Activated CD4-positive, CD25-positive, alpha-beta regulatory T cell treated with anti-CD3 and anti-CD28 coated beads, Interleukin-2, amount 50 U/mL, for 16 hours (primary cell): Measurements from ENCODE around the gene KLHL26.

ENCODE experiments used
- DNase-seq: peaks from one replicate; pipeline ENCODE4 v3.0.0-alpha.2; 2020; ENCODE audit warnings: low read depth, low spot score

The KLHL26 gene

GRCh38 chr19:18712981-18713380 is 76.2 kb downstream of the KLHL26 start:
- no peak for DNase-seq

GRCh38 chr19:18713550-18714117 is 76.8 kb downstream of the KLHL26 start:
- no peak for DNase-seq

GRCh38 chr19:18715416-18715815 is 78.6 kb downstream of the KLHL26 start:
- DNase-seq = no peak

- no peak for DNase-seq
Observed at GRCh38 chr19:18716857-18717256, 80.0 kb downstream of the KLHL26 start.

GRCh38 chr19:18717601-18718000 is 80.8 kb downstream of the KLHL26 start:
- DNase-seq = no peak

GRCh38 chr19:18718015-18718526 is 81.2 kb downstream of the KLHL26 start:
- no peak for DNase-seq

- no peak for DNase-seq
Observed at GRCh38 chr19:18718846-18719458, 82.1 kb downstream of the KLHL26 start.

- DNase-seq = no peak
Observed at GRCh38 chr19:18719541-18719940, 82.7 kb downstream of the KLHL26 start.
